Measurements from ENCODE around the gene CDHR3.
A peak's percentile ranks its signal among the peaks of the same experiment; 100 is the strongest.

The CDHR3 gene

DNA sequence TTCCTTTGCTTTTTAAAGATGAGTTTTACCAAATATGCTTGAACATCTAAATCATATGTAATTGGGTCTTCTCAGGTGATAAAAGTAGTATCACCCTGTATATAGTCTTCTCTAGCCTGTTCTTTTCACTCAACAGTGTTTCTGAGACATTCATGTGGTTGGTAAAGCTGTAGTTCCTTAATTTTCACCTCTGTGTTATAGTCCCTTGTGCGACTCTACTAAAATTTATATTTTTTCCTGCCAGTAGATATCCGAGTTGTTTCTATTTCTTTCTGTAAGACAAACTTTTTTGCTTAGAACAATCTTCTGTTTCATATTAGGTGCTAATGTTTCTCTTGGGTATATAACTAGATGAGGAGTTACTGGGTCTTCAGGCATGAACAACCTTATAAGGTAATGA lies 113.5 kb downstream of the CDHR3 start:
- Histone ChIP-seq H2AFZ (ENCODE audit: low read depth, low read length, severe bottlenecking) (peak overlapping the region; percentile 13), H3F3A (ENCODE audit: insufficient read depth) (peaks cover 83% of the 10 kb centered on the region), H3K9me3 (ENCODE audit: insufficient read depth, low read length) (no peaks in the 10 kb centered on the region), H3K79me2 (ENCODE audit: insufficient read depth, low read length) (peaks cover 8% of the 10 kb centered on the region; the same call in 1 of the 2 replicates), H3K4me3 (ENCODE audit: insufficient read depth, low read length, poor library complexity, severe bottlenecking) (peak overlapping the region; percentile 18), H3K27ac (ENCODE audit: low read depth, low read length) (peak overlapping the region; percentile 97), H4K20me1 (ENCODE audit: low read depth, low read length) (no peaks in the 10 kb centered on the region), H3K9ac (ENCODE audit: low read length) (peak overlapping the region; percentile 71), H3K27me3 (ENCODE audit: low read length) (no peaks in the 10 kb centered on the region), H3K9me2 (replicated peaks; ENCODE audit: insufficient read depth, low read length) (no peaks in the 10 kb centered on the region), H3K4me2 (ENCODE audit: low read depth, low read length, poor library complexity, severe bottlenecking) (peak overlapping the region; percentile 65), H3K36me3 (ENCODE audit: low read length) (no peaks in the 10 kb centered on the region)
- no peak for TF ChIP-seq EZH2phosphoT487 (conservative IDR thresholded peaks at IDR 0.05; ENCODE audit: low read length)
- TF ChIP-seq, protein P1, sequence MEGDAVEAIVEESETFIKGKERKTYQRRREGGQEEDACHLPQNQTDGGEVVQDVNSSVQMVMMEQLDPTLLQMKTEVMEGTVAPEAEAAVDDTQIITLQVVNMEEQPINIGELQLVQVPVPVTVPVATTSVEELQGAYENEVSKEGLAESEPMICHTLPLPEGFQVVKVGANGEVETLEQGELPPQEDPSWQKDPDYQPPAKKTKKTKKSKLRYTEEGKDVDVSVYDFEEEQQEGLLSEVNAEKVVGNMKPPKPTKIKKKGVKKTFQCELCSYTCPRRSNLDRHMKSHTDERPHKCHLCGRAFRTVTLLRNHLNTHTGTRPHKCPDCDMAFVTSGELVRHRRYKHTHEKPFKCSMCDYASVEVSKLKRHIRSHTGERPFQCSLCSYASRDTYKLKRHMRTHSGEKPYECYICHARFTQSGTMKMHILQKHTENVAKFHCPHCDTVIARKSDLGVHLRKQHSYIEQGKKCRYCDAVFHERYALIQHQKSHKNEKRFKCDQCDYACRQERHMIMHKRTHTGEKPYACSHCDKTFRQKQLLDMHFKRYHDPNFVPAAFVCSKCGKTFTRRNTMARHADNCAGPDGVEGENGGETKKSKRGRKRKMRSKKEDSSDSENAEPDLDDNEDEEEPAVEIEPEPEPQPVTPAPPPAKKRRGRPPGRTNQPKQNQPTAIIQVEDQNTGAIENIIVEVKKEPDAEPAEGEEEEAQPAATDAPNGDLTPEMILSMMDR (IDR thresholded peaks at IDR 0.05; ENCODE audit: insufficient read depth, low read length, poor library complexity, severe bottlenecking) = no peak

DNA sequence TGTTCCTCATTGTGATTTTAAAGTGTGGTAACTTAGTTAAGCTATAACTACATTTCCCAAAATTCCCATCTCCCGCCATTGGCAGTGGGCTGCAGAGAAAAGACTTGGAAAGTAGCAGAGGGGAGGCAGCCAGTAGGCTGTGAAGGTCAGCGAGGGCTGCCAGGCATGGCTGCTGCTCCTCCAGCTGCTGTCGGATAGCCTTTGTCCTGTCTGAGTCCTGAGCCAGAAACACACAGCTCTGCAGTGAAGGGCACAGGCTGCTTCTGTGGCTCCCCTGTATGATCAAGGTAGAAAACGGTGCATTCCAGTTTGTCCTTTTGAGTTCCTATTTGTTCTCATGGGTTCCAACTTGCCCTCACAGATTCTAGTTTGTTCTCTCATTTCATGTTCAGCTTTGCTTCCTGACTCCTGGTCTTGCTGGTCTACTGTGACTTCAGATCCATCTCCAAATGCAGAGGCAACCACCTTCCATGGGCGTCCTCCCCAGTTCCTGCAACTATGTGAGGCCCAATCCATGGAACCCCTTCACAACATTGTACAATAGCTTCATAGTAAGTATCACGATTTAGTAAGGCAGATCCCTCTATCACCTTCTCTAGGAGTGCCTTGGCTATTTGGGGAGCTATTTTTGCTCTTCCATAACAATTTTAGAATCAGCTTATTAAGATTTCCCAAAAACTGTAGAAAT lies 117.4 kb downstream of the CDHR3 start:
- H3K9me3 ChIP-seq (ENCODE audit: insufficient read depth, low read length) = no peaks in the 10 kb centered on the region
- H3K27ac ChIP-seq (ENCODE audit: low read depth, low read length) = peak overlapping the region; percentile 97
- peak overlapping the region; percentile 52 for H3K9ac ChIP-seq (ENCODE audit: low read length)
- peak overlapping the region; percentile 12 for H3K4me3 ChIP-seq (ENCODE audit: insufficient read depth, low read length, poor library complexity, severe bottlenecking)
- H3K9me2 ChIP-seq (replicated peaks; ENCODE audit: insufficient read depth, low read length) = no peaks in the 10 kb centered on the region
- TF ChIP-seq EZH2phosphoT487 (conservative IDR thresholded peaks at IDR 0.05; ENCODE audit: low read length) = no peak
- TF ChIP-seq, protein P1 (IDR thresholded peaks at IDR 0.05; ENCODE audit: insufficient read depth, low read length, poor library complexity, severe bottlenecking) = no peak
- no peaks in the 10 kb centered on the region for H3K79me2 ChIP-seq (ENCODE audit: insufficient read depth, low read length)
- peak overlapping the region; percentile 70 for H3K4me2 ChIP-seq (ENCODE audit: low read depth, low read length, poor library complexity, severe bottlenecking)
- no peaks in the 10 kb centered on the region for H4K20me1 ChIP-seq (ENCODE audit: low read depth, low read length)
- H3K36me3 ChIP-seq (ENCODE audit: low read length) = no peaks in the 10 kb centered on the region
- no peak overlapping the region for H2AFZ ChIP-seq (ENCODE audit: low read depth, low read length, severe bottlenecking)
- peaks cover 84% of the 10 kb centered on the region for H3F3A ChIP-seq (ENCODE audit: insufficient read depth)
- no peaks in the 10 kb centered on the region for H3K27me3 ChIP-seq (ENCODE audit: low read length)

DNA sequence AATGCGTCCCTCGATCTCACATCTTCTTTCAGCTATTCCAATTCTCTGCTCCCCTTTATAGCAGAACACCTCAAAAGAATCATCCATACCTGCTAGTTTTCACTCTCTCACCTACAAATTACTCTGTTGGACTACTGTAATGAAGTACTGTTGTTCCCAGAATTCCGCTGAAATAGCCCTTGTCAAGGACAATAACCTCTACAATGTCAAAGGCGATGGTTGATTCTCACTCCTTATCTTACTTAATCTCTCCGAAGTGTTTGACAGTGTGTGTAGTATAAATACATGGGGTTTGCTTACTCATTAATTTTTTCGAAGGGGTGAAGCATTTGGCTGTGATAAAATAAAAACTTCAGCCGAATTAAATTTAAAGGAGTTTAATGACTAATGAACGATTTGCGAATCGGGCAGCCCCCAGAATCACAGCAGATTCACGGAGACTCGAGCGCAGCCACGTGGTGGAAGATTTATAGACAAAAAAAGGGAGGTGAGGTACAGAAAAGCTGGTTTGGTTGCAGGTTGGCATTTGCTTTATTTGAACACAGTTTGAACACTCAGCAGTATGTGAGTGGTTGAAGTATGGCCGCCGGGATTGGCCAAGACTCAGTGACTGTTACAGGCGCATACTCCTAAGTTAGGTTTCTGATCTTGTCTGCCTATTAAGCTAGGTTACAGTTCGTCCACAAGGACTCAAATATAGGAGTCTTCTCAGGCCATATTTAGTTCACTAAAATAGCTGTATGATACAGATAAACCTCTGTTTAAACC lies 119.2 kb downstream of the CDHR3 start:
- H3K9ac ChIP-seq (ENCODE audit: low read length) = peak overlapping the region; percentile 52

More for the DNA sequence above, 119.2 kb downstream of the CDHR3 start:
- H3K36me3 ChIP-seq (ENCODE audit: low read length) = no peaks in the 10 kb centered on the region
- H3K9me2 ChIP-seq (replicated peaks; ENCODE audit: insufficient read depth, low read length) = no peaks in the 10 kb centered on the region
- no peaks in the 10 kb centered on the region for H3K9me3 ChIP-seq (ENCODE audit: insufficient read depth, low read length)
- H3K4me2 ChIP-seq (ENCODE audit: low read depth, low read length, poor library complexity, severe bottlenecking) = peak overlapping the region; percentile 70
- no peak for TF ChIP-seq EZH2phosphoT487 (conservative IDR thresholded peaks at IDR 0.05; ENCODE audit: low read length)
- TF ChIP-seq, protein P1 (IDR thresholded peaks at IDR 0.05; ENCODE audit: insufficient read depth, low read length, poor library complexity, severe bottlenecking) = peak; percentile 16
- no peaks in the 10 kb centered on the region for H3K79me2 ChIP-seq (ENCODE audit: insufficient read depth, low read length)
- H3K27me3 ChIP-seq (ENCODE audit: low read length) = no peaks in the 10 kb centered on the region
- no peak overlapping the region for H3K4me3 ChIP-seq (ENCODE audit: insufficient read depth, low read length, poor library complexity, severe bottlenecking)
- peak overlapping the region; percentile 25 for H2AFZ ChIP-seq (ENCODE audit: low read depth, low read length, severe bottlenecking)
- peak overlapping the region; percentile 97 for H3K27ac ChIP-seq (ENCODE audit: low read depth, low read length)
- H3F3A ChIP-seq (ENCODE audit: insufficient read depth) = peaks cover 84% of the 10 kb centered on the region
- H4K20me1 ChIP-seq (ENCODE audit: low read depth, low read length) = no peaks in the 10 kb centered on the region

Data from SU-DHL-6 (cell line).